Measurements from ENCODE around the gene ABI3BP. TPM values are rescaled to one million over a fixed set of nuclear protein-coding genes. Genes with fewer than 3 reads are reported as not detected.

The ABI3BP gene
- total and polyA plus RNA-seq, 10 of the 15 experiments (the other 5 are each of a cell fraction or from before 2014, with no cell fraction given): 0.03 to 0.42 (median 0.11) TPM; not detected in 4

- TF ChIP-seq CUX1 (IDR thresholded peaks at IDR 0.05; ENCODE audit: insufficient replicate concordance, low read depth, low read length) (no peak), IRF4 (IDR thresholded peaks at IDR 0.05; ENCODE audit: low read depth, low read length) (peak; percentile 86), KDM1A (IDR thresholded peaks at IDR 0.05; ENCODE audit: borderline replicate concordance) (no peak), SMARCA5 (IDR thresholded peaks at IDR 0.05) (no peak), NR2C1 (IDR thresholded peaks at IDR 0.05) (no peak), ATF2 (IDR thresholded peaks at IDR 0.05; ENCODE audit: low read length) (0 out of 2 replicates have a peak, but pooled peaks have one; percentile 36), IKZF1 (conservative IDR thresholded peaks at IDR 0.05) (peak; percentile 28; the same call in 1 of the 2 replicates), POLR2AphosphoS5 (IDR thresholded peaks at IDR 0.05; ENCODE audit: low read length) (peak; percentile 48; the same call in 1 of the 2 replicates), BCL11A (IDR thresholded peaks at IDR 0.05; ENCODE audit: low read depth, low read length) (0 out of 2 replicates have a peak, but pooled peaks have one; percentile 4), RUNX3 (IDR thresholded peaks at IDR 0.05; ENCODE audit: low read length) (peak; percentile 29; the same call in 1 of the 2 replicates), RELB (IDR thresholded peaks at IDR 0.05; ENCODE audit: low read depth) (peak; percentile 24; the same call in 1 of the 2 replicates), CREB1 (IDR thresholded peaks at IDR 0.05; ENCODE audit: low read depth) (0 out of 2 replicates have a peak, but pooled peaks have one; percentile 19), ZNF384 (IDR thresholded peaks at IDR 0.05; ENCODE audit: borderline replicate concordance, low read depth, low read length) (no peak), JUNB (IDR thresholded peaks at IDR 0.05) (peak; percentile 86), CHD2 (IDR thresholded peaks at IDR 0.05; ENCODE audit: borderline replicate concordance, low read depth, low read length) (peak; percentile 27; the same call in 1 of the 2 replicates), JUND (IDR thresholded peaks at IDR 0.05; ENCODE audit: low read depth, low read length) (peak; percentile 69; the same call in 1 of the 2 replicates), EED (IDR thresholded peaks at IDR 0.05; ENCODE audit: low read depth) (peak; percentile 51; the same call in 1 of the 2 replicates), CREM (IDR thresholded peaks at IDR 0.05; ENCODE audit: low read depth) (no peak), ATF7 (IDR thresholded peaks at IDR 0.05; ENCODE audit: low read depth) (peak; percentile 24; the same call in 1 of the 2 replicates)
These were observed 282.8 kb downstream of the ABI3BP start (continued) for GRCh38 chr3:100710261-100710968.
